ENCODE measurements around the gene OR10AD1. TPM values are rescaled to one million over a fixed set of nuclear protein-coding genes. Genes with fewer than 3 reads are reported as not detected.
"Not testable (repeated sequence)": the region's sequence is repeated elsewhere in the genome, so short reads cannot be mapped to it uniquely, and the experiment has no call there.

OR10AD1 gene
- total and polyA plus RNA-seq, 2 donors, result not detected

GRCh38 chr12:48157889-48158370 lies 45.2 kb downstream of the OR10AD1 start:
- H3K36me3 ChIP-seq (ENCODE audit: control insufficient read depth in 2 of 2, insufficient read depth in 2 of 2, low read length in 1 of 2), result peaks cover 5 to 7% of the 10 kb centered on the region in 2 donors
- peak overlapping the region; percentile 89 to 94 for H3K4me3 ChIP-seq (ENCODE audit: low read length in 2 of 2)
- DNase-seq (ENCODE audit: low read depth in 6 of 9, low spot score in 9 of 9), result peak in 1 of 9 donors; percentile 7
- no peaks in the 10 kb centered on the region for H3K9me3 ChIP-seq (ENCODE audit: control insufficient read depth in 2 of 2, insufficient read depth in 1 of 2, low read length in 1 of 2)
- H3K27me3 ChIP-seq (ENCODE audit: control insufficient read depth in 2 of 2, insufficient read depth in 1 of 2, low read length in 1 of 2), result no peaks in the 10 kb centered on the region
- H3K27ac ChIP-seq (ENCODE audit: low read depth in 1 of 2, low read length in 1 of 2), result peak overlapping the region; percentile 92 to 96
- peaks cover 12 to 18% of the 10 kb centered on the region in 2 donors for H3K4me1 ChIP-seq (ENCODE audit: control insufficient read depth in 2 of 2, insufficient read depth in 2 of 2, low read length in 2 of 2)
- 72% methylated on average over 3 of the region's 3 CpGs for WGBS

- peak; percentile 96 to 100 (median 98) for DNase-seq (ENCODE audit: low read depth in 6 of 9, low spot score in 9 of 9)
- Histone ChIP-seq H3K9me3 (ENCODE audit: control insufficient read depth in 2 of 2, insufficient read depth in 1 of 2, low read length in 1 of 2) (no peaks in the 10 kb centered on the region), H3K4me1 (ENCODE audit: control insufficient read depth in 2 of 2, insufficient read depth in 2 of 2, low read length in 2 of 2) (peaks cover 12 to 18% of the 10 kb centered on the region in 2 donors), H3K27me3 (ENCODE audit: control insufficient read depth in 2 of 2, insufficient read depth in 1 of 2, low read length in 1 of 2) (no peaks in the 10 kb centered on the region), H3K36me3 (ENCODE audit: control insufficient read depth in 2 of 2, insufficient read depth in 2 of 2, low read length in 1 of 2) (peaks cover 10 to 14% of the 10 kb centered on the region in 2 donors), H3K27ac (ENCODE audit: low read depth in 1 of 2, low read length in 1 of 2) (peak within 1 kb of the TSS; percentile 92 to 96), H3K4me3 (ENCODE audit: low read length in 2 of 2) (peak within 1 kb of the TSS; percentile 89 to 94)
- WGBS, result under 1% methylated on average over 56 of the region's 56 CpGs
Observed at GRCh38 chr12:48157018-48157888, 45.8 kb downstream of the OR10AD1 start, which contains the start of gene ASB8. Gene ASB8 (minus strand): TSS chr12:48157515. CDS start chr12:48153496, 4,019 bp downstream.

GRCh38 chr12:48156652-48157017 lies 46.5 kb downstream of the OR10AD1 start:
- WGBS, result 38% methylated on average over 8 of the region's 8 CpGs
- peak overlapping the region; percentile 89 to 94 for H3K4me3 ChIP-seq (ENCODE audit: low read length in 2 of 2)
- H3K9me3 ChIP-seq (ENCODE audit: control insufficient read depth in 2 of 2, insufficient read depth in 1 of 2, low read length in 1 of 2), result no peaks in the 10 kb centered on the region
- H3K27ac ChIP-seq (ENCODE audit: low read depth in 1 of 2, low read length in 1 of 2), result peak overlapping the region in 1 of 2 donors; percentile 96
- peaks cover 12 to 18% of the 10 kb centered on the region in 2 donors for H3K4me1 ChIP-seq (ENCODE audit: control insufficient read depth in 2 of 2, insufficient read depth in 2 of 2, low read length in 2 of 2)
- no peaks in the 10 kb centered on the region for H3K27me3 ChIP-seq (ENCODE audit: control insufficient read depth in 2 of 2, insufficient read depth in 1 of 2, low read length in 1 of 2)
- H3K36me3 ChIP-seq (ENCODE audit: control insufficient read depth in 2 of 2, insufficient read depth in 2 of 2, low read length in 1 of 2), result peaks cover 15 to 19% of the 10 kb centered on the region in 2 donors
- DNase-seq (ENCODE audit: low read depth in 6 of 9, low spot score in 9 of 9), result peak in 1 of 9 donors; percentile 2

GRCh38 chr12:48155786-48156185 lies 47.3 kb downstream of the OR10AD1 start:
- H3K4me3 ChIP-seq (ENCODE audit: low read length in 2 of 2); H3K9me3 ChIP-seq (ENCODE audit: control insufficient read depth in 2 of 2, insufficient read depth in 1 of 2, low read length in 1 of 2); H3K27me3 ChIP-seq (ENCODE audit: control insufficient read depth in 2 of 2, insufficient read depth in 1 of 2, low read length in 1 of 2); DNase-seq (ENCODE audit: low read depth in 6 of 9, low spot score in 9 of 9); H3K27ac ChIP-seq (ENCODE audit: low read depth in 1 of 2, low read length in 1 of 2): not testable (repeated sequence)
- Histone ChIP-seq H3K36me3 (ENCODE audit: control insufficient read depth in 2 of 2, insufficient read depth in 2 of 2, low read length in 1 of 2) (peaks cover 23 to 27% of the 10 kb centered on the region in 2 donors), H3K4me1 (ENCODE audit: control insufficient read depth in 2 of 2, insufficient read depth in 2 of 2, low read length in 2 of 2) (peaks cover 12 to 16% of the 10 kb centered on the region in 2 donors)
- WGBS, result 99% methylated on average over 5 of the region's 5 CpGs

Other genes with a start within 250 kb of the OR10AD1 start
- gene TMEM106C, start 239.7 kb downstream of the OR10AD1 start, total RNA-seq, result 82.1 TPM
- 25.5 TPM for gene TMEM106C, start 239.7 kb downstream of the OR10AD1 start, polyA plus RNA-seq
- gene COL2A1, start 198.8 kb downstream of the OR10AD1 start, total RNA-seq, result 0.47 TPM
- gene COL2A1, start 198.8 kb downstream of the OR10AD1 start, polyA plus RNA-seq, result 0.57 TPM
- 25.0 TPM for gene SENP1, start 97.2 kb downstream of the OR10AD1 start, total RNA-seq
- gene SENP1, start 97.2 kb downstream of the OR10AD1 start, polyA plus RNA-seq, result 6.6 TPM
- 16.1 TPM for gene PFKM, start 83.9 kb downstream of the OR10AD1 start, total RNA-seq
- 12.8 TPM for gene PFKM, start 83.9 kb downstream of the OR10AD1 start, polyA plus RNA-seq
- gene ASB8, start 45.8 kb downstream of the OR10AD1 start, total RNA-seq, result 22.1 TPM
- gene ASB8, start 45.8 kb downstream of the OR10AD1 start, polyA plus RNA-seq, result 23.2 TPM
- gene CCDC184, start 19.6 kb downstream of the OR10AD1 start, total RNA-seq, result 0.05 TPM
- gene CCDC184, start 19.6 kb downstream of the OR10AD1 start, polyA plus RNA-seq, result 0.21 TPM
- gene ZNF641, start 147.6 kb upstream of the OR10AD1 start, total RNA-seq, result 23.0 TPM
- 8.1 TPM for gene ZNF641, start 147.6 kb upstream of the OR10AD1 start, polyA plus RNA-seq